HG03097 (cell line): Measurements from ENCODE around the gene MIEF1.

Experiments
- ATAC-seq: cut with Tn5 transposase; IDR thresholded peaks from one replicate; pipeline ENCODE4 v1.9.1; 2021; ENCODE audit not compliant: unreplicated experiment, low FRiP score

MIEF1 gene

DNA sequence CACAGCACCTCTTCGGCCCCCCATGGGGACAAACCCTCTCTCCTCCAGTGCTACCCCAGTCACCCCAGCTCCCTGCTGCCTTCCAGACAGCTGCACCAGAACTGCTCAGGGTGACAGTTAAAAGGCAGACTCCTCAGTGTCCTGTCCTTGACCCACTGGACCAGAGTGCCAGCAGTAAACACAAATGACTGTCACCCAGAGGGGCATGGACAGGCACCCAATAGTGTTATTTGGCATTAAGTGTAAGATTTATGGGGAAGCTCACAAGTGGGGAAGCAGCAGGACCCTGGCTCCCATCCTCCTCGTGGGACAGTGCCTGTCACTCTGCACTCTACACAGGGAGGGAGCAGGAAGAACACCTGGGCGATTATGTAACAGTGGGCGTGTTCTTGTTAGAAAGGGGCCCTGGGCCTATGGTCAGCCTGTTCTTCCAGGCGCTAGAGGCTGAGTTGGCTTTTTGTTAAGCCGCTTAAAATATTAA, 25.4 kb downstream of the MIEF1 start:
- no peak for ATAC-seq

DNA sequence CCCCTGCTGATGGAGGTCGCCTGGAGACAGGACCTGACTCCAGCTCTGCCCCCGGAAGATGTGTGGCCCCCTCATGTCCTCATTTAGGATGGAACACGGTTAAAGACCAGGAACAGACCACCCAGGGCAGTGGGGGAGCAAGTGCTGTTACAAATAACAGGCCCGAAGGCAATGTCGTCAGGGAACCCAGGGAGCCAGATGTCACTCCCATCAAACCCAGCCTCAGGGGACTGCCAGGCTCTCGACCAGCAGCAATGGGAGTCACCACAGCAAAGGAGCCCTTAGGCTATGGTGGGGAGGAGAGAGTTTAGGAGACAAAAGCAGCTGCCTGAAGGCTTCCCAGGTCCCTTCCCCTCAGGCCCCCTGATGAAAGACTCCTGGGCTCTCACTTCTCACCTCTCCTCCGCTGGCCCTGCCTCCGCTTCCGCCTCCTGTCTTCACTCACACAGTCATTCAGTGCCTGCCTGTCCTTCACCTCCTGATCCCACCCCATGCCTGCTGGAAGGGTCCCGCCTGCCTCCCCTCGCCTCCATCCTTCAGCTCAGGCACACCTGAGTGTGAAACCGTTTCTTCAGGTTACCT, 26.1 kb downstream of the MIEF1 start:
- ATAC-seq: no peak

DNA sequence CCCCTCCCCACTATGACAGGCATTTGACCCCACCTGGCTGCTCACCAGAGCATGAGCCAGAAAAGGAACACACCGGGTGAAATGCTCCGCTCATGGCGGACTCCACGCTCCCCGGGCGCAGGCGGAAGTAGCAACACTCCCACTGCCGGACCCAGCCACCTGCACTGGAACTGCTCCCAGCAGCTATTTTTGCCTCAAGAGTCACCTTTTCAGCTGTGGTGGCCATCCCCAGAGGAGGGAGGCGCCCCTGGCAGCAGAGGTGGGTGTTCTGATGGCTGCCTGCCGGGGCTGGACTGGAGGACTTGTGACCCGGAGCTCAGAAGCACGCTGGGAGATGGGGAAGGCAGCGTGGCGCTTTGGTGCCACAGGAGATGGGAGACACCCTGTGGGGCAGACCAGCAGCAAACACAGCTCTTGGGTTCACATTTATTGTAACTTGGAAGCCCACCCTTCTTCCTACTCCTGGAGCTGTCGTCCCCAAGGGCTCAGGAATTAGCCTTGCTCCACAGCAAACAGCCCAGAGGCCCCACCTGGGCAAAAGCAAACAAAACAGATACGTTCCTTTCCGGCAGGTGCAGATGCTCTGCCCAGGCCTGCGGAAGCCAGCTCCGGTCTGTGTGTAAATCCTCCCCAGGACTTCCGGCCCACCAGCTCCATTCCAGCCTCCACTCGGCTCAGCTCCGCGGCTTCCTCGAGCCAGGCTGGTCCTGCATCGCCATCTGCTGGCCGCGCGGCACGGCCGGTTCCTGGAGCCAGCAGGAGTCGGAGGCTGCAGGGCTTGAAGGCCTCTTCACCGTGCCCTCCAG, 26.8 kb downstream of the MIEF1 start:
- peak; percentile 34 for ATAC-seq

DNA sequence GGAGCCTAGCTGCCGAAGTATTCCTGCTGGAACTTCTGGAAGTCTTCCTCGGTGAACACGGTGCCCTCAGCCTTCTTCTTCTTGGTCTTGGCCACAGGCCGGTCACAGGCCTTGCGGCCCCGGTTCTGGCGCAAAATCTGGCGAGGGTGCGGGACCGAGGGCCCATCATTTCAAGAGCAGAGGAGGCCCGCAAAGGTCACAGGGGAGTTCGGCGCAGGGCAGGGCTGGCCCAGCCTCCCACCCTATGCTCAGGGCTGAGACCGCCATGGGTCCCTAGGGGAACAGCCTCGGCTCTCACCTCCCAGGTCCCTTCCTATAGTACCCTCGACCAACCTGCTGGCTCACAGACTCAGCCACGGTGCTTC, 27.4 kb downstream of the MIEF1 start:
- ATAC-seq: no peak

DNA sequence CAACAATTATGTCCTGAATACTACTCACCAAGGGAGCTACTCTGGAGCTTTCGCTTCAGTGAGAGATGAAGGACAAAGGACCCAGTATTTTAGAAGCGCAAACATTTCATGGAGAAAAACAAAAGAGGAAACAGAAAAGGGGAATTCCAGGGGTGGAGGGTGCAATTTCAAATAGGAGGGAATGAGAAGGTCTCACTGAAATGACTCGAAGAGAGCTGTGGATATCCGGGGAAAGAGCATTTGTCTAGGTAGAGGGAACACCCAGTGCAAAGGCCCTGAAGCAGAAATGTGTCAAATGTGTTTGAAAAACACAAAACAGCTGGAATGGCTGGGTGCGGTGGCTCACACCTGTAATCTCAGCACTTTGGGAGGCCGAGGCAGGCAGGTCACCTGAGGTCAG, 28.0 kb downstream of the MIEF1 start:
- no peak for ATAC-seq

DNA sequence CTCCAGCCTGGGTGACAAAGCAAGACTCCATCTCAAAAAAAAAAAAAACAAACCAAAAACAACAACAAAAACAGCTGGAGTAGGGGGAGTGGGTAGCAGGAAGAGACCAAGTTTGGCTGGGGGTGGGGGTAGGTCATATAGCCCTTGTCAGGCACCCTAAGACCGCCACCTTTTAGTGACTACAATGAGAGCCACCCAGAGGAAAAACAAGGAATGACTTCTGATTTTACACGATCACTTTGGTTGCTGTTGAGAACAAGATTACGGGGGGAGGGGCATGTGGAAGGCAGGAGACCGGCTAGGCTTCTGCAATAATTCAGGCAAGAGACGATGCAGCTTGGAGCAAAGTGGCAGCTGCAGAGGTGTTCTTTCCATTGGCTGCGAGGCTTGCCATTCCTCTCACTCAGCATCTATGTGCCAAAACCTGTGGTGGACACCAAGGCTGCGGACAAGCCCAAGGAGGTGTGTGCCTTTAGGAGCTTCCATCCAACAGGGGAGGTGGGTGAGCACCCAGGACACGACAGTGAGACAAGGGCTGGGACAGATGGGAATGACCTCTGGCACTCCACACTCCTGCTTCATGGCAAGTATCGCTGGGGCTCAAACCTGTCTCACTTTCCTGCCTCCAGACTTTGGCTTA, 28.7 kb downstream of the MIEF1 start:
- ATAC-seq: no peak

DNA sequence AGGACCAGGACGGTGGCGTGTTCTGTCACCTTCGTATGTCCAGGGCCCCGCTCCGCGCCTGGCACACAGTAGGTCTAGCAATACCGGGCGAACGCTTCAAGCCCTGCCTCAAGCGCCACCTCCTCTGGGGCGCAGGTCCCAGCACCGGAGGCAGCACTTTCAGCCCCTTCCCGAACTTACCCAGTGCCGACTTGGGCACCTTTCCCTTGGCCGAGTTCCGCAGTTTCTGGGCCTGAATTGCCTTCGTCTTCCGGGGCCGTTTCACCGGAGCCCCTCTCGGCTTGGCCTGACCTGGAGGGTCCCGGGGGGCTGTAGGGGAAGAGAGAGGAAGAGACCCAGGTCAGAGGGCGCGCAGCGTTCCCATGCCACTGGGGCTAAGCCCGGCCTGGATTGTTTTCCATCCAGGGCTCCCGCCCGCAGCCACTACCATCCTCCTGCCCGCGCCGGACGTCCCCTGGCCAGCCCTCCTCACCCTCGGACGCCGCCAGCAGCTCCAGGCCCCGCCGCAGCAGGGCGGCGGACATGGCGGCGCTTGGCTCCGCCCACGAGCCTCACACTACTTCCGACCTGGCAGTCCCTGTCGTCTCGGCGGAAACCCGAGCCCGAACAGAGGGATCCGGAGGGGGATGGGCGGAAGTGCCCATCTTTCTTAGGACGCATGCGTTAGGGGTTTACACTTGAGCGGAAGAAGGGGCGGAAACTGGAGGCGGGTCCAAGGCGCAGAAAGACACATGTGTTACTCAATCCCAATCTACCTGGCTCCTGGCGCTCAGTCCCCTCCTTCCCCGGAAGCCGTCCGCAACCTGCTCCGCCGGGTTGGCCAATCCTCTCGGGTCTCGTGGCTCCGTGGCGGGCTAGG, 30.4 kb downstream of the MIEF1 start, which contains the start of gene RPS19BP1:
TSS of gene RPS19BP1 (minus strand) at position 534 of the 859 bp plus-strand sequence. CDS start at position 524, 10 bp downstream.
- peak; percentile 71 for ATAC-seq

DNA sequence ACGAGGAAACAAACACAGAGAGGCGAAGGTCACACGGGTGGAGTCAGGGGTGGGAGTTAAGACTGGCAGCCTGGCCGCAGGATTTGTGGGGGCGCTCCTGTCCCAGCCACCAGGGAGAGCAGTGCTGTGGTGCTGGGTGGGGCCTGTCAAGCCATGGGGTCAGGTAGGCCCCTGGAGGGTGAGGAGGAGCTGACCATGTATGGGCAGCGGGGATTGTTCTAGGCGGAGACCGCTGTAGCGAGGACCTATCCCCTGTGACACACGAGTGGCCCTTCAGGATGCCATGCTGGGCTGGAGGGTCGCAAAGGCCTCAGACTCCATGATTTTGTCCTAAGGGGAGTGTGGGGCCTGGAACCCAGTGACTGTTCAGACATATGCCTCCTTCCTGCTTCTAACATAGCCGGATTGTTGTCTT, 32.0 kb downstream of the MIEF1 start:
- no peak for ATAC-seq

DNA sequence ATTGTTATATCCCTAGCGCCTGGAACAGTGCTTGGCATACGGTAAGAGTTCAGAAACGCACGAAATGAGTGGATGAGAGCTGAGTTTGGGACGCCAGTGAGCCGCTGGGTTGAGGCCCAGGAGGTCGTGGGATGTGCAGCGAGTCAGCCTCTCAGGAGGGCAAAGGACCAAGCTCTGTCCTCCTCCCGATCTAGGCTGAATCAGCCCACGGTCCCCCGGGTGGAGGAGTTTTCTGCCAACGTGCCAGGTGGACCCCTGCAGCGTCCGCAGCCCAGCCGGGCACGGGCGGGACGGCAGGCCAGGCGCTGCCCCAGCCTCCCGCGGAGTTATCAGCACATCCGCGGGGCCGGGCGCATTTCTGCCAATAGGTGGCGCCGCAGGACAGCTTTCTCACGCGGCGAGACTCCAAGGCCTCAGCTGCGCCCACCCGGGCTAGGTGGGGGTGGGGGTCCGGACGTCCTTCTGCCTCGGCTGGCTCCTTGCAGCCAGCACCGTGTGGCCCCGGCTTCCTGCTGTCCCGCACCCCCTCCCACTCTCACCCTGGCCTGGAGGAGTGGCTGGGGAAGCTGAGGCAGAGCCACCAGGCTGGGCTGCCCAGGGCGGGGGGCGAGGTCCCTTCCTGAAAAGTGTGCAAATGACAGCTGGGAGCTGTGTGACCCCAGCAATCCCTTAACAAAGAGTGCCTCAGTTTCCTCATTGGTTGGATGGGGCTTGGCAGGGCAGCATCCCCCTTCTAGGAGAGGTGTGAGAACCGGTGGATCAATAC, 32.7 kb downstream of the MIEF1 start:
- no peak for ATAC-seq

DNA sequence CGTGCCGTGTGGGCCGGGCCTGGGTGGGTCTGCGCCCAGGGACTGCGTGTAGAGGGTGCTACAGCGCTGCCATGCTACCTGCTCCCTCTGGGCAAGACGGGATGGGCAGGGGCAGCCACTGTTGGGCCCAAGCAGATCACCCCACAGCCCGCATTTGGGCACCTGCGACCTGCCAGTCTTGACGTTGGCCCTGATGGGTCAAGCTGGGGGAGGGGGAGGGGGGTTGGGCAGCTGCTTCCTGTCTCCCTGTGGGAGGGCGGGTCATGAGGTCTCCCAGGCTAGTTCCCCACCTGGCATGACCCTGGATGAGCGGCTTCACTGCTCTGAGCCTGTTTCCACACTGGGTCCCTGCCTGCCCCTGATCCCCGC, 33.3 kb downstream of the MIEF1 start:
- no peak for ATAC-seq

DNA sequence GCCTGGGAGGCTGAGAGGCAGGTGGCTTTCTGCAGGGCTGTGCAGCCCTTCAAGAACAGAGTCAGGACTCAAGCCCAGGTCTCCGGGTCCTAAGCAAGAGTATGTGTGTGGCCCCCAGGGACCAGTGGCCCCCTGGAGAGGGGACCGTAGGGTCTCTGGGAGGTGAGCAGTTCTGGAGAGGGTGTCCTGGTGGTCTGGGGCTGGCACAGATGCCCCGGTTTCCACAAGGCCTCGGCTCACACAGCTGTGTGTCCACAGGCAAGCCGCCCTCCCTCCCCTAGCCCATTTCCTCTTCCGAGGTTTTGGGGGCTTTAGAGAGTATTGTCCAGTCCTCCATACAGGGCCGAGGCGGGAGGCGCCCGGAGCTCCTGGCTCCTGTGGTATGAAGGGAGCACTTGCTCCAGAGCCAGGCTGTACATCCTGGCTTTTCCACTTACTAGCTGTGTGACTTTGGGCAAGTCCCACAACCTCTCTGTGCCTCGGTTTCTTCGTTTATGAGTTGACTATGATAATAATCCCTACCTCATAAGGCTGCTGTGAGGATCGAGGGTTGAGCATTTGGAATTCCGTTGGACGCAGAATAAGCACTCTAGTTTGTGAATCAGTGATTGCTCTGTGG, 33.9 kb downstream of the MIEF1 start:
- no peak for ATAC-seq

DNA sequence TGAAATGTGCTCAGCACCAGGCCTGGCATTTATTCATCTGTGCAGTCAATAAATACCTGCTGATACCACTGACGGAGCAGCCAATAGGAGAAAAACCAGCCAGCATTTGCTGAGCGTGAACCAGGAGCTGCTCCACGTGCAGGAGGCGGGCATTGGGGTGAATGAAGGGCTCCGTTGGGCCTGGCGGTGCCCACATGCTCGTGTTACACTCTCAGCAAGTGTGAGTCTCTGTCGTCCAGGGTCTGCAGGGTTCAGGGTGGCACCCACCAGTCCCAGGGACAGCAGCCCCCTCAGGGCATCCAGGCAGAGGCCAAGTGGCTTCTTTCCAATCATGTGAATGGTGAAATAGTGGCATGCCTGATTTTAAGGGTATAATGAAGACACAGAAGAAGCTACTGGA, 34.6 kb downstream of the MIEF1 start:
- ATAC-seq: no peak

DNA sequence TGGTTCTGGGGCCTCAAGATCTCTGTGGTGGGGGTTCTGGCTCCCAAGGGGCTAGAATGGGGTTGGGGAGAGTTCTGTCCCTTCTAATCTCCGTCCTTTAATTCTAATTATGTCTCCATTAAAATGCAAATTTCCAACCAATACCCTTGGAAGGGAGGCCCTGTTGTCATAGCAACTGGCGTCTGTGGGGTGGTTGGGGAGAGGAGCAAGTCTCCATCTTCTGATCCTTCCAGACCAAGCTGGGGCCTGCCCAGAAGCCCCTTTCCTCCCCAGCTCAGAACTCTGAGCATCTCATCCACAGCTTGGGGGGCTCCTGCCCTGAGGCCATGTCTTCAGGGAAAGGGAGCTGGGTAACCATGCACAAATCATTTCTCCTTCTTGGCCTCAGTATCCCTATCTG, 35.9 kb downstream of the MIEF1 start:
- ATAC-seq: no peak

DNA sequence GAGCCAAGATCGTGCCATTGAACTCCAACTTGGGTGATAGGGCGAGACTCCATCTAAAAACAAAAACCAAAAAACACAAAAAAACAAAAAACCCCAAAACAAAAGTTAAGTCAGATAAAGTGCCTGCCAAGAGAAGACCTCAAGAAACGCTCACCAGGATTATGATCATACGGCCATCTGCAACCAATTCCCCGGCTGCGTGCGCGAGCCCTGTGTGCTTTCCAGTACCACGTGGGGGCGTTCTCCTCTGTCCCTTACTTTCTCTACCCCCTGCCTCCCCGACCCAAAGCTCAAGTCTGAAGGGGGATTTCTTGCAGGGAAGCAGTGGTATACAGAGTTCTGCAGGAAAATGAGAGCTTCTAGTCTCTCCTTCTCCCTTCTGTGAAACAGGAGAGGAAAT, 41.0 kb downstream of the MIEF1 start:
- ATAC-seq: no peak

DNA sequence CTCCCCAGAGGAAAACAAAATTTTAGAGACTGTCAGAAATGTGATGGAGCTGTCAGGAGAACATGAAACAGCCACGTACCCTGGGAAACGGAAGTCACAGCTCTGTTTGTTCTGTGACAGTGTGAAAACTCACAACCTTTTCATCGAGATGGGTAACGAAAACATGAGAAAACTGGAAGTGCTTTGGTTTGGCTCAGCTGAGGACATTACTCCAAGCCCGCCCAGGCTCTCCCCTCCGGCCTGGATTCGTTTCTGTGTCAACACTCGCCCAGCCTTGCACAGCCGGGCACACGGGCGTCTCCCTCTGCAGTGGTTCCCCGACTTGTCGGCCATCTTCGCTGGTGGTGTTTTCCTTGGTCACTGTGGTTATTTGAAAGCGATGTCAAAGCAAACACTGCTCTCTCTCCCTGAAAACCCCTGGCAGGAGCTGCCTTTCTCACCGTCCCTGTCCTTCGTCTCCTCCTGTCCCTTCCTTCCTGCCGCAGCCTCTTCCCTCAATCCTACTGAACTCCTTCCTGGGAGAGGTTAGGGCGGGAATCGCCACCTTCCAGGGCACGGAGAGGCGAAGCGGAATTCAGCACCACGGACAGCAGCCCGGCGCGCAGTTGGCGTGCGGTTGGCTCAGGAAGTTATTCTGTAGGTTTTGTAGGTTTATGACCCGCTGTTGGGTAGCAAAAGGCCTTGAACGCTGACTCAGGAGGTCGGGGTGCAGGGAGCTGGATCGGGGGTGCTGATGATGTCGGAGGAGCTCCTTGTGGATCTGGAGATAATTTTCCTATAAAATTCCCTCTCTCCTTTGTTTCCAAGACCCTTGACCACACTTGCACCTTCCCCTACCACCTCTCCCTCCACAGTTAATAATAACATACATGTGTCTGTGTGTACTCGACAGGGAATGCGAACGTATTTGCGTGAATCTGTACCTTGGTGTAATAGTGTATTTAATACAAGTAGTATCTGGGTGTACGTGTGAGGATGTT, 43.6 kb downstream of the MIEF1 start:
- no peak for ATAC-seq

DNA sequence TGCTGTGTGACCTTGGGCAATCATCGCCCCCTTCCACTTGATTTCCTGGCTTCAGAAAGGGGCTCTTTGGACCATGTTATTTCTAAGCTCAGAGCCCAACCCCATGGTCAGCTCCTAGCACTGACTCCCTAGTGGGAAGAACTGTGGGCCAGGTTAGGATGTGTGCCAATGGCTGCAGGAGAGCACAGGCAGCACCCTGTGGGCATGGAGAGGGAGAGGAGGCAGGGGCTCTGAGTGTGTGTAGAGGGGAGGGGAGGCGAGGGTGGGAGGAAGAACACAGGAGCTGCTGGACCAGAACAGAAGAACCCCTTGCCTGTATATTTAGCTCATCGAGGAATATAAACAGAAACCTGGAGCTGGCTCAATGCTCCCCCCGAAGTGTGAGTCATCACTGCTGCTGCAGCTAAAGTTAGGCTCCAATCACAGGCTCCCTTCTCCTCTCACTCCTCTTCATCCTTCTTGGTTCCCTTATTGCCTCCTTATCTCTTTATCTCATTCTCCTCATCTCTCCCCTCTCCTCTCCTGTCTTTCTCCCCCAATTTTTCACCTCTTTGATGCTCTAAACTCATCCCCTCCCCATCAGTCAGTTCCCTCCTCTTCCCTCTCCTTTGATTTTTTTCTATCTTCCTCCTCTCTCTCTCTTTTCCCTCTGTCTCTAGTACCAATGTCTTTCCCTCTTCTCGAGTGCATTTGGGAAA, 44.9 kb downstream of the MIEF1 start:
- ATAC-seq: no peak

DNA sequence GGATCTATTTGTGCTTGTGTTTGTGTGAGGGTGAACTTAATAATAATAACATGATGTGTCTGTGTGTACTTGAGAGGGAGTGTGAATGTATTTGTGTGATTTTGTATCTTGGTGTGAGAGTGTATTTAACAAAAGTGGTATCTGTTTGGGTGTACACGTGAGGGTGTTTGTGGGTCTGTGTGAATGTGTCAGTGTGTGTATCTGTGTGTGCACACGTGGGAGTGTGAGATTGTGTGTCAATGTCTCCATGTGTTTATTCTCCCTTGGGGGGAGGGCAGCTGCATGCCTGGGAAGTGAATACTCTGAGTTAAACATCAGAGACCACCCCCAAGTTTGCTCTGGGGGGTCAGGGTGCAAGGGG, 45.5 kb downstream of the MIEF1 start:
- no peak for ATAC-seq

DNA sequence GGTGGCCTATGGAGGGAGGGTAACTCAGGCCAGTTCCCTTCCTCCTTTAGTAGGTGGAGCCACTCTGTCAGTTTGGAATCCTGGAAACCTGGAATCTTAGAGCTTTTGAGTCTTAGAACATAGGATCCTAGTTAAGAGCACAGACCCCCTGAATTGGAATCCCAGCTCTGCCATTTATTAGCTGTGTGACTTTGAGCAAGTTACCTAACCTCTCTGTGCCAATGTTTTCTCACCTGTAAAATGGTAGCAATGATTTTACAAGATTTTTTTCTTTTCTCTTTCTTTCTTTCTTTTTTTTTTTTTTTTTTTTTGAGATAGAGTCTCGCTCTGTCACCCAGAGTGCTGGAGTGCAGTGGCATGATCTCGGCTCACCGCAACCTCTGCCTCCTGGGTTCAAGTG, 51.3 kb downstream of the MIEF1 start:
- no peak for ATAC-seq
